SIG-M5 (cell line): ENCODE data around the gene SPRR2G.
"Not testable (repeated sequence)": the region's sequence is repeated elsewhere in the genome, so short reads cannot be mapped to it uniquely, and the experiment has no call there.

Experiments
- DNase-seq: peaks from one replicate; lab custom pipeline; 2025; lab: John Stamatoyannopoulos, UW

The SPRR2G gene

DNA sequence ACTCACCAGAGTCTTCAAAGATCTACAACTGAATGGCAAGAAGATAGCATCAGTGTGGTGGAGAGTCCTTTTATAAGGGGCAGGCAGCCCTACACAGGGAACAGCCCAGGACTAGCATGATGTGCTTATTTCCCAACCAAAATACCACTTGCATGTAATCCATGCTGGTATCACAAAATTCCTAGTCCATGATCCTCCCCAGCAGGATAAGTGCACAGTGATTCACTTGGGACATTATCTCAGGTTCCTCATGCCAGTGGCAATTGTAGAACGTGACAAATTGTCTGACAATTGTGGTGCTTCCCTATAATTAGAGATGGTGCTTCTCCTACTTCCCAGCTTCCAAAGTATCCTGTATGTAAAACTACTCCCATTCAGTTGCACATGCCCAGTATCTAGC lies at the start of gene SPRR2G:
Gene SPRR2G (minus strand): TSS at position 45 of the 400 bp plus-strand sequence. CDS start 780 bp downstream, outside the sequence.
- DNase-seq: no peak

DNA sequence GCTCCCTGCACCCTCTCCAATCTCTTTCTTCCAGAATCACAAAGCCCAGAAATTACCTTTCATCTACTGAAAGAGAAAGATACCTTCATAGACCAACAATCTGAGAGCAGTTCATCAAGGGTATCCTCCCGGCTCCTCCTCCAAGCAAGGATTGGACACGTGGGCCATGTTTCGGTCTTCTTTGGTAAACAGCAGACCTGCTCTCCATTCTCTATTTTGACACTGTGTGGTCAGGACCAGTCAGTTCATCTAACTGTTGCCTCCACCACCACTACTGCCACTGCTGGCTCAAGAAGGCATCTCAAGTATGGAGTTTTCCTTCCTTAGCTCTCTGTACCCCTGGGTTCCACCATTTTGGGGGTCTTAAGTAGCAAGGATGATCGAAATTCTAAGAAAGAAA lies 44.5 kb upstream of the SPRR2G start:
- DNase-seq: no peak

DNA sequence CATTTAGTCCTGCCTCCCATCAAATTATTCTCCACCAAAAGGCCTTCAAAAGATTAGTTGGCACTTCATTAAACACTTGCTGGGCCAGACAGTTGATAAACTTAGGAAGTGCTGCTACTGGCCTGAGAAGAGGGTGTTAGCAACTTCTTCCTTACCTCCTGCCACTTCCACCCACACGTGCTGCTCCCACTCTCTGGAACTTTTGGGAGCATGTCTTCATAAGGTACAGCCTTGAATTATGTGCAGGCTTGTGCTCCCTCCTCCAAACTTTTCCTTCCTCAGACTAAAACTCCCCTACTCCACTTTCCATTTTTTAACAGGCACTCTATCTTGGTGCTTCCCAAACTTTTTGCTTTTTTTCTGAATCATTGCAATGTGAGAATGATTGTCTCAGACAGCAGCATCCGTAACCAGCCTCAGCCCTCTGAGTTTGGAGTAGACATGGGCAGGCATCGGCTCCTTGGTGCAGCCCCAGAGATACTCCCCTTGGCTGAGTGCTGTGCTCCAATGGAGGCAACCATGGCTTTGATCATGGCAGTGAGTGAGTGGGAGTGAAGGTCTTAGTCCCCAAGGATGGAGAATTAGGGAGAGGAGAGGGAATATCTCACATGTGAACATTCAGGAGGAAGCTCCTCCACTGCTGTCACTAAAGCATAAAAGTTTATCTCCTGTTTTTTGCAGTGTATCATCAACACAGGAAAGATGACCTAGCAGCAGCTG lies 43.8 kb upstream of the SPRR2G start:
- DNase-seq: no peak

GRCh38 chr1:153192697-153193096 lies 42.0 kb upstream of the SPRR2G start:
- DNase-seq: no peak

DNA sequence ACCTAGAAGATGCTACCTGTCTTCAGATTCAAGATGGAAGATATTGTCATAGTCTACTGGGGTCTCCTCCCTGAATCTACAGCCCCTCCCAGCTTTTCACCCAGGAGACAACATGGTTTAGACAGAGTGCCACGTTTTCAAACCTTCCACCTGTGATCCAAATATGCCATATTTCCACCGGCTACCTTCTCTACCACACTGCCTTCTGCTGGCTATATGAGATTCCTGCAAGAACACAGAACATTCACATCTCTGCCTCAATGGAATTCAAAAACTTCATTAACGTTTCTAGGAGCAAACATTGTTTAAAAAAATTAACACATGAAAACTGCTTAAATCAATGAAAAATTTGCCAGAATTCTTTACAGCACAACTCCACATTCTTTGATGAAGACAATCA lies 39.7 kb upstream of the SPRR2G start:
- DNase-seq: no peak

DNA sequence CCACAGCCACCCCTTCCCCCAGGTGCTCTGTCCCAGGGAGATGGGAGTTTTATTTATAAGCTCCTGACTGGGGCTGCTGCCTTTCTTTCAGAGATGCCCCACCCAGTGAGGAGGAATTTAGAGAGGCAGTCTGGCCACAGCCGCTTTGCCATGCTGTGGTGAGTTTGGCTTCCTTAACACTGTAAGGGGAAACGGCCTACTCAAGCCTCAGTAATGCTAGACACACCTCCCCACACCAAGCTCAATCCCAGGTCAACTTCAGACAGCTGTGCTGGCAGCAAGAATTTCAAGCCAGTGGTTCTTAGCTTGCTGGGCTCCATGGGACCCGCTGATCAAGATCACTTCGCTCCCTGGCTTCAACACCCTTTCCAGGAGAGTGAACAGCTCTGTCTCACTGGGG lies 37.6 kb upstream of the SPRR2G start:
- not testable (repeated sequence) for DNase-seq

DNA sequence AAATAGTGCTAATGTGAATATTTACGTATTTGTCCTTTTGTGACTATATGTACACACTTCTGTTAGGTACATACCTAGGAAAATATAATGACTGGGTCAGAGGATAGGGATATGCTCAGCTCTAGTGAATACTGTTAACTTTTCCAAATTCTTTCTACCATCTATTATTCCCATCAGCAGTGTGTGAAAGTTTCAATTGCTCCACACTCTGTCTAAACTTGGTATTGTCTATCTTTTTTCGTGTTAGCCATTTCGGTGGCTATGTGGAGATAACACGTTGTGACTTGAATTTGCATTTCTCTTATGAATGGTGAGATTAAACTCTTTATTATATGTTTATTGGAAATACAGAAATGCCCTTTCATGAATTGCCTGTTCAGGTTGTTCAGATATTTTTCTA lies 29.9 kb upstream of the SPRR2G start:
- no peak for DNase-seq

DNA sequence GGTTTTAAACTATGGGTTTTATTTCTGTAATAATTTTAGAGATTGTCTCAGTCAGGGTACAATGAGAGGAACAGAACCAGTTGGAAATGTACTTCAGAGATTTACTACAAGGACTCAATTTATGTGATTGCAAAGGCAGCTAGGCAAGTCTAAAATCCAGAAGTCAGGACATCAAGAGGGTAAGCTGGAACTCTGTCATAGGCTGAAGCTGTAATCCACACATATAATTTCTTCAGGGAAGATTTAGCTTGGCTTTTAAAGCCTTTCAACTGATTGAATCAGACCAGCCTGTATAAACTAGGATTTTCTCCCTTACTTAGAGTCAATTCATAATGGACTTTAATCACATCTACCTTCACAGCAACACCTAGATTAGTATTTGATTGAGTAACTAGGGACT lies 28.2 kb upstream of the SPRR2G start:
- DNase-seq: no peak

GRCh38 chr1:153174624-153175023 lies 23.9 kb upstream of the SPRR2G start:
- no peak for DNase-seq

DNA sequence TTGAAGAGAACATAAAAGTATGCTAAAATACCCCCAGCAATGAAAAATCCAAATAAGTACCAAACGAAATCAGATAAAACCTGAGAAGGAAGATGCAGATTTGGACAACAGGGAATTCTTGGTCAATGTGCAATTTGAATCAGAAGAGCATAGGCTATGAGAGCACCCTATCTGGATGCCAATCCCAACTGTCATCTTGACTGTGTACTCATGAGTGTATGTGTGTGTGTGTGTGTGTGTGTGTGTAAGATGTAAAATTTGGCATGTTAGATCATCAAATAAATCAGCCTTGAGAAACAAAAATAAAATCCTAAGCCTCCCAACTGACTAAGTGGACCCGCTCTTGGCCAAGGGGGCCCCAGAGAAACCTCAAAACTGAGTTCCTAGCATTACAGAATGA lies 18.0 kb upstream of the SPRR2G start:
- DNase-seq: no peak

DNA sequence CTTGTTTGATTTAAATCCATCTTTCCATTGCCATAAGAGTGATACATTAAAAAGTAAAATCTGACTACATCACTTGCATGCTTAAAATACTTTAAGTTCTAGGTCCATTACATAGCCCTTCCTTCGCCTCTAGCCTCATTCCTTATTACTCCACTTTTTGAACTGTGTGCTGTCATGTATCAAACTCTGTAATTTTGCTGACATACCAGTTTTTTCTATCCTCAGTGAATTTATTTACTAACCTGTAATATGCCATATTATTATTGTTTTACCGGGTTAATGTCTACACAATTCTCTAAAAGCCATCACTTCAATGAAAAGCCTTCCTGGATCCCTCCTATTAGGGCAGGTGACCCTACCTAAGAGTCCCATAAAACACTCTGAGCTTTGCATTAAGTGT lies 4.9 kb upstream of the SPRR2G start:
- DNase-seq: no peak

- no peak for DNase-seq
Observed at GRCh38 chr1:153152481-153152880, 1.8 kb upstream of the SPRR2G start.

GRCh38 chr1:153141377-153141776 lies 9.3 kb downstream of the SPRR2G start:
- no peak for DNase-seq

- DNase-seq: no peak
Observed at GRCh38 chr1:153140484-153140883, 10.2 kb downstream of the SPRR2G start.

GRCh38 chr1:153133743-153134142 lies 16.9 kb downstream of the SPRR2G start:
- DNase-seq: no peak

DNA sequence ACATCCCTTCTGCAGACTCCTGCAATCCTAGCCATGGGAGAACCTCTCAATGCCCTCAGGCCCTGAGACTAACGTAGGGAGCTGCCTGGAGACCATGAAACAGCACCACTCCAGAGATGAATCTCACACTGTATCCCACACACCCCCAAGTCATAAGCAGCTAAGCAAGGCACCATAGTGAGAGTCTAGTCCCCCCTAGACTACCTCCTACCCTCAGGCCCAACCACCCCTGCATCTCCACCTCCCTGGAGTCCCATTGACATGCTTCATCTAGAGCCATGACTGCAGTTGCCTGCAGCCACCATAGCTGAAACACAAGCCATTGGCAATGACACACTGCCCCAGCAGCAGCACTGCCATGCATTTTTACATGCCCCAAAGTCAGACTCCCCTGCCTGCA lies 17.4 kb downstream of the SPRR2G start:
- DNase-seq: no peak

- not testable (repeated sequence) for DNase-seq
Observed at GRCh38 chr1:153128688-153129087, 22.0 kb downstream of the SPRR2G start.

GRCh38 chr1:153127296-153127695 lies 23.4 kb downstream of the SPRR2G start:
- DNase-seq: no peak

GRCh38 chr1:153125536-153125935 lies 25.2 kb downstream of the SPRR2G start:
- no peak for DNase-seq

GRCh38 chr1:153123793-153124192 lies 26.9 kb downstream of the SPRR2G start:
- not testable (repeated sequence) for DNase-seq

DNA sequence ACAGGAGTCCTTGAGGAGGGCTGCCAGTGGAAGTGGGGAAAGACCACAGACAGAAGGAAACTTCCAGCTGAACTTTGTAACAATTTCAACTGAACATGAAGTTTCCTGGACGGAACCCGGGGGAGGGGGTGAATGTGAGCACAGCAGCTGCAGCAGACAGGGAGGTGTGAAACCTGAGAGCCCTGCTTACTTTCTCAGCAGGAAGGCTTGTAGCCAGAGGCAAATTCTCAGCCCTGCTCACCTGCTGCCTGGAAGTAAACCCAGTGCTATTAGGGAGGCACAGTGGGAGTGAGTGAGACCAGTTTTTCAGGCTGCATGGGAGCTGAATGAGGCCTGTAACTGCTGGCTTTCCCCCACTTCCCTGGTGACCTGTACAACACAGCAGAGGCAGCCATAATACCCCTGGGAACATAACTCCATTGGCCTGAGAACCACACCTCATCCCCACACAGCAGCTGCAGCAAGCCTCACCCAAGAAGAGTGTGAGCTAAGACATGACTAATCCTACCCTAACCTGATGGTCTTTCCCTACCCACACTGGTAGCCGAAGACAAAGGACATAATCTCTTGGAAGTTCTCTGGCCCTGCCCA lies 27.8 kb downstream of the SPRR2G start:
- no peak for DNase-seq

DNA sequence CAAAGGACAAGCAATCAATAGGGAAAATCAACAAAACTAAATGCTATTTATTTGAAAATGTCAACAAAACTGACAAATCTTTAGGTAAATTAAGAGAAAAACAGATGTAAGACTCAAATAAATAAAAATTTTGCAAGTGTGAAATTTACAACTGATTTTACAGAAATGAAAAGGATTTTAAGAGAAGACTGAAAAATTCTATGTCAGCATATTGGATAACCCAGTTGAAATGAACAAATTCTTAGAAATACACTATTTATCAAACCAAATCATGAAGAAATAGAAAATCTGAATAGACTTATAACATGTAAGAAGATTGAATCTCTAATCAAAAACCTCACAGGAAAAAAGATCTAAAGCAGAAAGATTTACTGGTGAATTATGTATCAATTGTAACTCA lies 29.7 kb downstream of the SPRR2G start:
- DNase-seq: no peak

- no peak for DNase-seq
Observed at GRCh38 chr1:153119491-153119971, 31.2 kb downstream of the SPRR2G start.

DNA sequence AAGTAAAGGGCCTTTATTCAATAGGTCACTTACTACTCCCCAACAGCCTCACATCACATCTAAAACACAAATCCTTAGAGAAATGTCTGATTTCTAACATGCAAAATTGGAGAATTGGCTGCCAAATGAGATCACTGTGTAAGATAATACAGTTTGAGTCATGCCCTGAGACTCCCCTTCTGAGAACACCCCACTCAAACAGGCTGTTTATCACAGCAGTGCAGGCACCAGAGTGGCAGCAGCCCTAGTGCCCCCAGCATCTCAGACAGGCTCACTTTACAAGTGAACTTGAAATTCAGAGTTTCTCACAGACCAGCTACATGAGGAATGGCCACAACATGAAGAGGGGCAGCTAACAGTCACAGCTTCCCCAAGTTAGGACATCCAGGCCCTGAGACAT lies 35.4 kb downstream of the SPRR2G start:
- not testable (repeated sequence) for DNase-seq
